HEK293 (cell line): ENCODE data around the gene UNC93A.
"Not testable (repeated sequence)": the region's sequence is repeated elsewhere in the genome, so short reads cannot be mapped to it uniquely, and the experiment has no call there.

Source experiments
- CTCF ChIP-seq: fragments of 450-650 bp; formaldehyde crosslinking; IDR thresholded peaks from 2 replicates; pipeline ENCODE4 v1.5.1; 2016; ENCODE audit warnings: missing biosample characterization, missing genetic modification characterization
- REST ChIP-seq: fragments of 450-650 bp; formaldehyde crosslinking; IDR thresholded peaks from 2 replicates; pipeline ENCODE4 v1.5.1; 2016; ENCODE audit warnings: missing biosample characterization, missing genetic modification characterization
- TCF7L2 ChIP-seq: IDR thresholded peaks from 2 replicates; pipeline ENCODE4 v1.6.1; 2011; ENCODE audit warnings: low read depth, mild to moderate bottlenecking, inconsistent platforms, low read length, moderate library complexity, borderline replicate concordance
- TSHZ1 ChIP-seq: fragments of 450-650 bp; formaldehyde crosslinking; IDR thresholded peaks from 2 replicates; pipeline ENCODE4 v1.5.1; 2016; ENCODE audit warnings: missing biosample characterization, missing genetic modification characterization, borderline replicate concordance
- TF ChIP-seq, protein P1 (sequence below): fragments of 450-650 bp; formaldehyde crosslinking; IDR thresholded peaks from 2 replicates; pipeline ENCODE4 v1.5.1; 2017; ENCODE audit warnings: missing biosample characterization, mild to moderate bottlenecking, missing genetic modification characterization, moderate library complexity

GRCh38 chr6:167288591-167289225 lies 2.4 kb upstream of the UNC93A start:
- TF ChIP-seq, protein P1, sequence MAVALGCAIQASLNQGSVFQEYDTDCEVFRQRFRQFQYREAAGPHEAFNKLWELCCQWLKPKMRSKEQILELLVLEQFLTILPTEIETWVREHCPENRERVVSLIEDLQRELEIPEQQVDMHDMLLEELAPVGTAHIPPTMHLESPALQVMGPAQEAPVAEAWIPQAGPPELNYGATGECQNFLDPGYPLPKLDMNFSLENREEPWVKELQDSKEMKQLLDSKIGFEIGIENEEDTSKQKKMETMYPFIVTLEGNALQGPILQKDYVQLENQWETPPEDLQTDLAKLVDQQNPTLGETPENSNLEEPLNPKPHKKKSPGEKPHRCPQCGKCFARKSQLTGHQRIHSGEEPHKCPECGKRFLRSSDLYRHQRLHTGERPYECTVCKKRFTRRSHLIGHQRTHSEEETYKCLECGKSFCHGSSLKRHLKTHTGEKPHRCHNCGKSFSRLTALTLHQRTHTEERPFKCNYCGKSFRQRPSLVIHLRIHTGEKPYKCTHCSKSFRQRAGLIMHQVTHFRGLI, result not testable (repeated sequence)
- not testable (repeated sequence) for TF ChIP-seq TSHZ1 (tag by site-specific recombination); REST; CTCF; TCF7L2
